Subcutaneous abdominal adipose tissue (tissue), 5 donors: ENCODE data around the gene SFI1.
"Not testable (repeated sequence)": the region's sequence is repeated elsewhere in the genome, so short reads cannot be mapped to it uniquely, and the experiment has no call there.

ENCODE experiments used
- H3K27ac ChIP-seq: one replicate; pipeline ENCODE4 v1.7.0; 2013; ENCODE audit warnings: low read depth, mild to moderate bottlenecking, inconsistent platforms, low read length, moderate library complexity
- H3K27me3 ChIP-seq, 5 donors: one replicate each; pipeline ENCODE4 v1.7.0; 2013; ENCODE audit warnings: low read length in 5 of 5, inconsistent platforms in 1 of 5; ENCODE audit not compliant: control insufficient read depth in 5 of 5, insufficient read depth in 4 of 5
- H3K36me3 ChIP-seq, 5 donors: one replicate each; pipeline ENCODE4 v1.7.0; 2013; ENCODE audit warnings: low read length in 5 of 5; ENCODE audit not compliant: control insufficient read depth in 5 of 5, insufficient read depth in 5 of 5
- H3K4me1 ChIP-seq, 5 donors: one replicate each; pipeline ENCODE4 v1.7.0; 2013; ENCODE audit warnings: low read length in 5 of 5, mild to moderate bottlenecking in 3 of 5, moderate library complexity in 1 of 5; ENCODE audit not compliant: control insufficient read depth in 5 of 5, insufficient read depth in 5 of 5
- H3K4me3 ChIP-seq, 5 donors: one replicate each; pipeline ENCODE4 v1.7.0; 2013; ENCODE audit warnings: low read length in 5 of 5, low read depth in 1 of 5
- H3K9ac ChIP-seq, 5 donors: one replicate each; pipeline ENCODE4 v1.7.0; 2013; ENCODE audit warnings: low read length in 5 of 5, mild to moderate bottlenecking in 4 of 5, moderate library complexity in 3 of 5
- H3K9me3 ChIP-seq, 5 donors: one replicate each; pipeline ENCODE4 v1.7.0; 2013; ENCODE audit warnings: low read length in 5 of 5; ENCODE audit not compliant: control insufficient read depth in 5 of 5
- donor health status: healthy.
- donor health status: healthy.
- donor health status: healthy.
- donor health status: healthy.
- donor health status: healthy.

SFI1 gene

GRCh38 chr22:31474743-31475142, 21.6 kb upstream of the SFI1 start:
- Histone ChIP-seq H3K9me3 (no peaks in the 10 kb centered on the region), H3K9ac (no peak overlapping the region), H3K27ac (no peak overlapping the region), H3K4me3 (no peak overlapping the region), H3K4me1 (peaks cover 0 to 6% (median 0%) of the 10 kb centered on the region in 5 donors), H3K27me3 (no peaks in the 10 kb centered on the region), H3K36me3 (peaks cover 4 to 24% (median 14%) of the 10 kb centered on the region in 5 donors)

- peaks cover 0 to 6% (median 0%) of the 10 kb centered on the region in 5 donors for H3K4me1 ChIP-seq
- H3K36me3 ChIP-seq: peaks cover 5 to 26% (median 15%) of the 10 kb centered on the region in 5 donors
Measured at GRCh38 chr22:31475800-31476199, 20.5 kb upstream of the SFI1 start.

GRCh38 chr22:31477329-31477728, 19.0 kb upstream of the SFI1 start:
- H3K9me3 ChIP-seq: no peaks in the 10 kb centered on the region
- no peak overlapping the region for H3K27ac ChIP-seq
- peaks cover 0 to 6% (median 0%) of the 10 kb centered on the region in 5 donors for H3K4me1 ChIP-seq
- H3K9ac ChIP-seq: no peak overlapping the region
- H3K36me3 ChIP-seq: peaks cover 16 to 34% (median 27%) of the 10 kb centered on the region in 5 donors
- H3K4me3 ChIP-seq: no peak overlapping the region
- H3K27me3 ChIP-seq: no peaks in the 10 kb centered on the region

More at GRCh38 chr22:31475800-31476199, 20.5 kb upstream of the SFI1 start:
- H3K27ac ChIP-seq: no peak overlapping the region
- no peaks in the 10 kb centered on the region for H3K9me3 ChIP-seq
- no peaks in the 10 kb centered on the region for H3K27me3 ChIP-seq
- H3K4me3 ChIP-seq: no peak overlapping the region
- no peak overlapping the region for H3K9ac ChIP-seq

GRCh38 chr22:31481129-31481528, 15.2 kb upstream of the SFI1 start:
- H3K27me3 ChIP-seq: no peaks in the 10 kb centered on the region
- no peak overlapping the region for H3K27ac ChIP-seq
- H3K9me3 ChIP-seq: no peaks in the 10 kb centered on the region
- no peaks in the 10 kb centered on the region for H3K4me1 ChIP-seq
- H3K36me3 ChIP-seq: peaks cover 29 to 57% (median 33%) of the 10 kb centered on the region in 5 donors
- H3K4me3 ChIP-seq: no peak overlapping the region
- no peak overlapping the region for H3K9ac ChIP-seq

GRCh38 chr22:31482470-31482869, 13.9 kb upstream of the SFI1 start:
- H3K4me1 ChIP-seq, H3K9me3 ChIP-seq, H3K4me3 ChIP-seq, H3K27me3 ChIP-seq, H3K27ac ChIP-seq, H3K9ac ChIP-seq: not testable (repeated sequence)
- H3K36me3 ChIP-seq: peaks cover 27 to 66% (median 41%) of the 10 kb centered on the region in 5 donors

- H3K27me3 ChIP-seq, H3K4me3 ChIP-seq, H3K9me3 ChIP-seq, H3K9ac ChIP-seq, H3K27ac ChIP-seq: not testable (repeated sequence)
- H3K36me3 ChIP-seq: peaks cover 16 to 45% (median 28%) of the 10 kb centered on the region in 5 donors
- peaks cover 7 to 28% (median 24%) of the 10 kb centered on the region in 5 donors for H3K4me1 ChIP-seq
Measured at GRCh38 chr22:31486369-31486768, 10.0 kb upstream of the SFI1 start.

- H3K4me1 ChIP-seq: peaks cover 7 to 30% (median 24%) of the 10 kb centered on the region in 5 donors
- H3K4me3 ChIP-seq: no peak overlapping the region
- H3K27ac ChIP-seq: no peak overlapping the region
- H3K9me3 ChIP-seq: no peaks in the 10 kb centered on the region
- peaks cover 13 to 39% (median 23%) of the 10 kb centered on the region in 5 donors for H3K36me3 ChIP-seq
- H3K27me3 ChIP-seq: no peaks in the 10 kb centered on the region
- H3K9ac ChIP-seq: no peak overlapping the region
Measured at GRCh38 chr22:31486951-31487350, 9.4 kb upstream of the SFI1 start.

- H3K9ac ChIP-seq: peak overlapping the region; percentile 77 to 90 (median 86)
- no peaks in the 10 kb centered on the region for H3K9me3 ChIP-seq
- peak overlapping the region; percentile 61 to 94 (median 87) for H3K4me3 ChIP-seq
- peaks cover 11 to 32% (median 17%) of the 10 kb centered on the region in 5 donors for H3K36me3 ChIP-seq
- H3K4me1 ChIP-seq: peaks cover 7 to 30% (median 24%) of the 10 kb centered on the region in 5 donors
- H3K27me3 ChIP-seq: no peaks in the 10 kb centered on the region
- peak overlapping the region; percentile 67 for H3K27ac ChIP-seq
Measured at GRCh38 chr22:31488346-31488883, 7.9 kb upstream of the SFI1 start.

GRCh38 chr22:31488988-31489617, 7.2 kb upstream of the SFI1 start:
- H3K9ac ChIP-seq: peak overlapping the region; percentile 77 to 90 (median 86)
- peak overlapping the region; percentile 61 to 94 (median 87) for H3K4me3 ChIP-seq

More at GRCh38 chr22:31488988-31489617, 7.2 kb upstream of the SFI1 start:
- H3K4me1 ChIP-seq: peaks cover 7 to 30% (median 24%) of the 10 kb centered on the region in 5 donors
- peaks cover 7 to 25% (median 11%) of the 10 kb centered on the region in 5 donors for H3K36me3 ChIP-seq
- no peaks in the 10 kb centered on the region for H3K9me3 ChIP-seq
- H3K27ac ChIP-seq: peak overlapping the region; percentile 81
- no peaks in the 10 kb centered on the region for H3K27me3 ChIP-seq
